Endothelial cell (in vitro differentiated cells): ENCODE results near the gene BTBD8. TPM values are rescaled to one million over a fixed set of nuclear protein-coding genes. Genes with fewer than 3 reads are reported as not detected.

Experiments used
- DNase-seq: peaks from one replicate; pipeline ENCODE4 v3.0.0; 2021; ENCODE audit warnings: low spot score
- H3K27ac Mint-ChIP-seq: one replicate; pipeline ENCODE4 v1.8.0; 2021; ENCODE audit warnings: mixed read lengths, inconsistent platforms; ENCODE audit not compliant: unreplicated experiment
- H3K27me3 Mint-ChIP-seq: one replicate; pipeline ENCODE4 v1.8.0; 2021; ENCODE audit warnings: mild to moderate bottlenecking, moderate library complexity, mixed read lengths, inconsistent platforms; ENCODE audit not compliant: unreplicated experiment
- H3K36me3 Mint-ChIP-seq: one replicate; pipeline ENCODE4 v1.8.0; 2021; ENCODE audit warnings: mild to moderate bottlenecking, low read depth, mixed read lengths, inconsistent platforms; ENCODE audit not compliant: unreplicated experiment
- H3K4me1 Mint-ChIP-seq: one replicate; pipeline ENCODE4 v1.8.0; 2021; ENCODE audit warnings: mild to moderate bottlenecking, mixed read lengths, inconsistent platforms; ENCODE audit not compliant: unreplicated experiment
- H3K4me3 Mint-ChIP-seq: one replicate; pipeline ENCODE4 v1.8.0; 2021; ENCODE audit warnings: mild to moderate bottlenecking, mixed read lengths, inconsistent platforms; ENCODE audit not compliant: unreplicated experiment
- H3K9me3 Mint-ChIP-seq: one replicate; pipeline ENCODE4 v1.8.0; 2021; ENCODE audit warnings: mixed read lengths, inconsistent platforms; ENCODE audit not compliant: unreplicated experiment
- total RNA-seq: library from RNA; stranded (reverse); fragmentation: NEBNext Ultra II Directional; extraction: Animal tissue kit (Norgen Biotek cat#: 25700); gene quantifications from one replicate; pipeline ENCODE4 v1.2.1, GENCODE V29; 2021; ENCODE audit not compliant: unreplicated experiment
- TF ChIP-seq, protein P1 (sequence below): fragments of 200-600 bp; sonication (generic); IDR thresholded peaks from one replicate; pipeline ENCODE4 v1.5.0; 2021; ENCODE audit warnings: antibody characterized with exemption; ENCODE audit not compliant: unreplicated experiment

BTBD8 gene
- total RNA-seq, 1 donor from 2014 or later = 4.0 TPM

DNA sequence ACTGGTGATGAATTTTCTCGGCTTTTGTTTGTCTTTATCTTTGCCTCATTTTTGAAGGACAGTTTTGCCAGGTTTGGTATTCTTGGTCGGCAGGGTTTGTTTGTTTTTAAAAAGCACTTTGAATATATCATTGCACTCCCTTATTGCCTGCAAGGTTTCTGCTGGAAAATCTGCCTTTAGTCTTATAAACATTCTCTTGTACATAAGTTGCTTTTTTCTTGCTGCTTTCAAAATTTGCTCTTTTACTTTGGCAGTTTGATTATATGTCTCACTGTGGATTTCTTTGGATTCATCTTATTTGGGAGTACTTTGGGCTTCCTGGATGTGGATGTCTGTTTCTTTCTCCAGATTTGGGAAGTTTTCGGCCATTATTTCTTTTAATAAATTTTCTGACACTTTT lies 79.4 kb downstream of the BTBD8 start:
- Mint-ChIP-seq H3K27me3 (no peaks in the 10 kb centered on the region), H3K27ac (no peak overlapping the region), H3K4me3 (no peak overlapping the region), H3K36me3 (peaks cover 13% of the 10 kb centered on the region), H3K9me3 (no peaks in the 10 kb centered on the region), H3K4me1 (no peaks in the 10 kb centered on the region)
- no peak for DNase-seq
- TF ChIP-seq, protein P1, sequence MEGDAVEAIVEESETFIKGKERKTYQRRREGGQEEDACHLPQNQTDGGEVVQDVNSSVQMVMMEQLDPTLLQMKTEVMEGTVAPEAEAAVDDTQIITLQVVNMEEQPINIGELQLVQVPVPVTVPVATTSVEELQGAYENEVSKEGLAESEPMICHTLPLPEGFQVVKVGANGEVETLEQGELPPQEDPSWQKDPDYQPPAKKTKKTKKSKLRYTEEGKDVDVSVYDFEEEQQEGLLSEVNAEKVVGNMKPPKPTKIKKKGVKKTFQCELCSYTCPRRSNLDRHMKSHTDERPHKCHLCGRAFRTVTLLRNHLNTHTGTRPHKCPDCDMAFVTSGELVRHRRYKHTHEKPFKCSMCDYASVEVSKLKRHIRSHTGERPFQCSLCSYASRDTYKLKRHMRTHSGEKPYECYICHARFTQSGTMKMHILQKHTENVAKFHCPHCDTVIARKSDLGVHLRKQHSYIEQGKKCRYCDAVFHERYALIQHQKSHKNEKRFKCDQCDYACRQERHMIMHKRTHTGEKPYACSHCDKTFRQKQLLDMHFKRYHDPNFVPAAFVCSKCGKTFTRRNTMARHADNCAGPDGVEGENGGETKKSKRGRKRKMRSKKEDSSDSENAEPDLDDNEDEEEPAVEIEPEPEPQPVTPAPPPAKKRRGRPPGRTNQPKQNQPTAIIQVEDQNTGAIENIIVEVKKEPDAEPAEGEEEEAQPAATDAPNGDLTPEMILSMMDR = no peak

DNA sequence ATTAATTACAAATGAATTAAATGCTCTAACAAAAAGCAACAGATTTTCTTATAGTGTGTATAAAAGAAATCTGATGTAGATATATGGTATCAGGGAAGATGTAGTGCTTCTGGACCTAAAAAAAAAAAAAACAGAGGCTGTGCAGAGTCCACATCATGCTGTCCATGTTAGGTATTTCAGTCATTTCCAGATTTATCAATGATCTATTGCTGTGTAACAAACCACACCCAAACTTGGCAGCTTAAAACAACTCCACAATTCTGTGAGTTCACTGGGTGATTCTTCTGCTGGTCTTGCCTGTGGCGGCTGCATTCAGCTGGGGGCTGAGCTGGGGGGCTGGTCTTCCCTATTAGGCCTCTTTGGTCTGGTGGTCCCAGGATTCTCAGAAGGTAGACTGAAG lies 85.2 kb downstream of the BTBD8 start:
- Mint-ChIP-seq H3K9me3 (no peaks in the 10 kb centered on the region), H3K27ac (no peak overlapping the region), H3K4me3 (no peak overlapping the region), H3K4me1 (no peaks in the 10 kb centered on the region), H3K27me3 (no peaks in the 10 kb centered on the region), H3K36me3 (peaks cover 2% of the 10 kb centered on the region)
- TF ChIP-seq, protein P1 = no peak
- DNase-seq = no peak

DNA sequence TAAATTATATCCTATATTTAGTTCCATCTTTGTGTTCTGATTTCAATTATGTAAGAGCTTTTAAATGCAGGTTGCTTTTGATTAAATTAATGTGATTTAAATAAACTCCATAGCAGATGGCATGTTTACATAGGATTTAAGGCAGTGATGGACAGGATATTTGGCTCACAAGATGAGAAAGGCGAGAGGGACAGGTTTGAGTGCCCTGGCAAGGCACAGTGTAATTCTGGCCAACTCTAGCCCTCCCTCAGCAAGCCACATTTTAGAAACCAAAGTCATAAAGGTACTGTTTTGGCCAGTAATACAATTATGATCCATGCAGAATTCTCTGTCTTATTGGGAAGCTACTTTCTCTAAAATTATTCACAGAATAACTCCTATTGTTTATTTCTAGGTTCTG lies 87.0 kb downstream of the BTBD8 start:
- no peaks in the 10 kb centered on the region for H3K27me3 Mint-ChIP-seq
- no peak overlapping the region for H3K27ac Mint-ChIP-seq
- no peaks in the 10 kb centered on the region for H3K36me3 Mint-ChIP-seq
- H3K9me3 Mint-ChIP-seq = no peaks in the 10 kb centered on the region
- no peaks in the 10 kb centered on the region for H3K4me1 Mint-ChIP-seq
- no peak overlapping the region for H3K4me3 Mint-ChIP-seq
- no peak for DNase-seq
- TF ChIP-seq, protein P1 = no peak

DNA sequence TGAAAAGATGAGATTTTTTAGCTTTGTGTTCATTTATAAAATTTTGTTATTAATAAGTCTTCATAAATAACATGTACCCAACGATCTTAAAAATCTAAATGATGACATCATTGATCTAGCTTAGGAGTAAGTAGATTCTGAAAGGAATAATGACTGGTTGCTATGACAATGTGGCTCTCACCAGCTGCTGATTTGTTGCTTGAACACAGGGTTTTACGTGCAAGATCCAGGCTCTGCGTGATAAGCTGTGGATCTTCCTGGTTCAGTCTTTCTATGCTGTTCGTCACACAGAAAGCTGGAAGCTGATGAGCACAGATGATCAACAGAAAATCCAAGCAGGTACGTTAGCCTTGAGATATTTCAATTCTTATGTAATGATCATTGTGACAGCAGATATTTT lies 88.5 kb downstream of the BTBD8 start:
- DNase-seq = no peak
- H3K9me3 Mint-ChIP-seq = no peaks in the 10 kb centered on the region

DNA sequence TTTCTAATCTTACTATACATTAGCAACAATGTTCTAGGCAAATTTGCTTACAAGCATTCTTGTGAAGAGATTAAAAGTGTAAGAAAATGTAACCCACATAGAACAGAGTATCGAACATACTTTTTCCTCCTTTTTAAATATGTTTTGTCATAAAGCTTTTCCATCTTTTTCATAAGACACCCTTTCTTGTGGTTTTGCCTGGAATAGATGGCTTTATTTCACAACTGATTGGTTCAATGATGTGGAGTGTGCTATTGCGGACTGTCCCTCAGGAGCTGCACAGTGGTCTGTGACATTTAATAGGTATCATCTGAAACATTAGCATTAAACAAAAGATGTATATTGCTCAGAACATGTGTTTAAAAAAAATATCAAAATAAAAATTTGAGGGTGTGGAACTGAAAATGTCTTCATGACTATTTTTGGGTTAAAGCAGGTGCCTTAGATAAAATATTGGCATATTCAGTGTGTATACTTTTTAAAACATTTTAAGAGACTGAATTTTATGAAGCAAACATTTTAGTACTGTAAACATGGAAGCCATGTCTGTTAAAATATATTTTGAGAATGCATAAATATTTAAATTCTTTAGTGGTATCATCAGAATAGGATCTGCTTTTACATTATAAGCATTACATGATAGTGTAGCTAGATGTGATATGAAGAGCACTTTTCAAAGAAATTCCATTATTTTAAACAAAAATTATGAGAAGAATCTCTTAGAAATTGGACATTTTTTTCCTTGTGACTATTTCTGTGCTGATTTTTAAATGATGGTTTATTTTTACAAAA lies 89.3 kb downstream of the BTBD8 start:
- Mint-ChIP-seq H3K27me3 (no peaks in the 10 kb centered on the region), H3K9me3 (no peaks in the 10 kb centered on the region), H3K36me3 (no peaks in the 10 kb centered on the region), H3K27ac (no peak overlapping the region), H3K4me3 (no peak overlapping the region), H3K4me1 (peaks cover 8% of the 10 kb centered on the region)
- no peak for DNase-seq
- TF ChIP-seq, protein P1 = no peak

More for the DNA sequence above, 88.5 kb downstream of the BTBD8 start:
- TF ChIP-seq, protein P1 = no peak
- Mint-ChIP-seq H3K27ac (no peak overlapping the region), H3K4me1 (peaks cover 7% of the 10 kb centered on the region), H3K36me3 (no peaks in the 10 kb centered on the region), H3K27me3 (no peaks in the 10 kb centered on the region), H3K4me3 (no peak overlapping the region)
